Measurements from ENCODE around the gene GIMAP8.

DNA sequence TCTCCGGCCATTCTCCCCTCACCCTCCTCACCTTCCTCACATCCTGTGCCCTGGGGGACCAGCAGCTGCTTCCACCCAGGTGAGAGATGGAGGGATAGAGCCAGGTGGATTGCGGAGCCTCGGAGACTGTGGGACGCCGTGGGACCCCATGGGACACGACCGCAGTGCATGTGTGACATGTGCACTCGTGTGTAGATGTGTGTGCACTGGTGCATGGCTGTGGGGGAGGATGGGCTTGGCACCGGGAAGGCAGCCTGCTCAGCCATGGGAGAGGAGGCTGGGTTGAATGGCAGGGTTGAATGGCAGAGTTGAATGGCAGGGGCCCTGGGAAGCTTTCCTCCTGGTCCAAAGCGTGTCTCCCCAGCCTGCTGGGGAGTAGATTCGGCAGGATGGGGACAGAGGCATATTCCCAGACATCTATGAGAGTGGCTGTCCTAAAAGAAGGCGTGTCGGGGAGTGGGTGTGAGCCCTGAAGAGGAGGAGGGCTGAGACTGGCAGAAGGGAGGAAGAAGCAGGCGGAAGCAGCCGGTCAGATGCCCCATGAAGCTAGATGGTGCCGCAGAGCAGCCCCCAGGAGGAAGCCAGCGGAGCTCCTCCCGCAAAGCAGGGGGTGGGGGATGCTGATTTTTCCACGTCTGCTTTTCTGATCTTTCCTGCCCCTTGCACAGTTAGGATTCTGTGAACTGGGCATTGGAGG lies 815 bp downstream of the GIMAP8 start:
- TF ChIP-seq ZNF596 (tag by site-specific recombination; IDR thresholded peaks at IDR 0.05) (no peak), ZNF548 (tag by site-specific recombination; IDR thresholded peaks at IDR 0.05) (no peak), ZNF433 (tag by site-specific recombination; IDR thresholded peaks at IDR 0.05; ENCODE audit: low read depth) (no peak)

Data from HEK293 (cell line).